ENCODE results near the gene PKHD1.

DNA sequence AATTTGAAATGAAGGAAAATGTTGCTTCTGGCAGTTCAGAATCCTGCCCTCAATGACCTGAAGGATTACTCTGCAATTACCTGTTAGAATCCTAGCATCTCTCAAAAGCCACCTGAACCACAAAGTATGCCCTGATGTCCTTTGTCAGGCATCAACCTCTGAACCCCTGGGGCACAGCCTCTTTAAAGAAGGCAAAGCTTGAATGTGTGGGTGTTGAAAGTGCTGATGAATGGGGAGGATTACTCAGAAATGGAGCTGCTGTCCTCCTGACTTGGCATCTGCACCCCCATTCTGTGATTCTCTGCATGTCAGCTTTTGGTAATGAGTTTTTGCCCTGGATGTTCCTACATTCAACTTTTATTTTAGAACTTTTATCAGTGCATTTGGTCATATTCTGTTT lies 179.2 kb downstream of the PKHD1 start:
- TF ChIP-seq, protein P1, sequence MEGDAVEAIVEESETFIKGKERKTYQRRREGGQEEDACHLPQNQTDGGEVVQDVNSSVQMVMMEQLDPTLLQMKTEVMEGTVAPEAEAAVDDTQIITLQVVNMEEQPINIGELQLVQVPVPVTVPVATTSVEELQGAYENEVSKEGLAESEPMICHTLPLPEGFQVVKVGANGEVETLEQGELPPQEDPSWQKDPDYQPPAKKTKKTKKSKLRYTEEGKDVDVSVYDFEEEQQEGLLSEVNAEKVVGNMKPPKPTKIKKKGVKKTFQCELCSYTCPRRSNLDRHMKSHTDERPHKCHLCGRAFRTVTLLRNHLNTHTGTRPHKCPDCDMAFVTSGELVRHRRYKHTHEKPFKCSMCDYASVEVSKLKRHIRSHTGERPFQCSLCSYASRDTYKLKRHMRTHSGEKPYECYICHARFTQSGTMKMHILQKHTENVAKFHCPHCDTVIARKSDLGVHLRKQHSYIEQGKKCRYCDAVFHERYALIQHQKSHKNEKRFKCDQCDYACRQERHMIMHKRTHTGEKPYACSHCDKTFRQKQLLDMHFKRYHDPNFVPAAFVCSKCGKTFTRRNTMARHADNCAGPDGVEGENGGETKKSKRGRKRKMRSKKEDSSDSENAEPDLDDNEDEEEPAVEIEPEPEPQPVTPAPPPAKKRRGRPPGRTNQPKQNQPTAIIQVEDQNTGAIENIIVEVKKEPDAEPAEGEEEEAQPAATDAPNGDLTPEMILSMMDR (IDR thresholded peaks at IDR 0.05) = no peak
- no peak for TF ChIP-seq EP300 (IDR thresholded peaks at IDR 0.05)

Data from suprapubic skin (tissue), 3 donors.